ENCODE data around the gene OR51V1. TPM values are rescaled to one million over a fixed set of nuclear protein-coding genes. Genes with fewer than 3 reads are reported as not detected.
"Not testable (repeated sequence)": the region's sequence is repeated elsewhere in the genome, so short reads cannot be mapped to it uniquely, and the experiment has no call there.

The OR51V1 gene
- total and polyA plus RNA-seq, 7 donors = not detected

DNA sequence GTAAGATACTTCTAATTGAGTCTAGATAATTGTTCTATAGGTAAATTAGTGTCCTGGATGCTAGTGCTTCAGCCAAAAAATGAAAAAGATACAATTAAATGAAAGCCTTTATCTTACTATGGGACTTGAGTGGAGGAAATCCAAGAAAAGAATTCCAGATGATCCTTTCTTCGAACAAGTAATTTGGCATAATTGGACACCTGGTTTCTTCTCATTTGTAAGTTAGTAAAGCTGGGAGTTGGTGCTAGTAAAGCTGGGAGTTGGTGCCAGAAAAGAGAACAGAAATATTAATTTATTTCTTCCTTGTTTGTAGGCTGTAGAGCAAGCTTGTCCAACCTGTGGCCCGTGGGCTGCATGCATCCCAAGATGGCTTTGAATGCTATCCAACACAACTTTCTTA is 12.3 kb downstream of the OR51V1 start:
- no peak overlapping the region for H3K27ac ChIP-seq
- ATAC-seq = no peak
- no peak for DNase-seq
- TF ChIP-seq CTCF (IDR thresholded peaks at IDR 0.05) = no peak
- WGBS, 3 donors = 73 to 78% (median 76%) methylated on average over 2 of the region's 2 CpGs
- H3K4me1 ChIP-seq = no peaks in the 10 kb centered on the region
- no peak overlapping the region for H3K4me3 ChIP-seq
- intact Hi-C loops (cut with DNase I) = no loop called here
- H3K36me3 ChIP-seq (ENCODE audit: insufficient read depth in 1 of 2, low read depth in 1 of 2) = no peaks in the 10 kb centered on the region
- H3K9me3 ChIP-seq = peaks cover 4% of the 10 kb centered on the region
- H3K27me3 ChIP-seq (ENCODE audit: insufficient read depth in 3 of 3, low read length in 2 of 3) = no peaks in the 10 kb centered on the region

DNA sequence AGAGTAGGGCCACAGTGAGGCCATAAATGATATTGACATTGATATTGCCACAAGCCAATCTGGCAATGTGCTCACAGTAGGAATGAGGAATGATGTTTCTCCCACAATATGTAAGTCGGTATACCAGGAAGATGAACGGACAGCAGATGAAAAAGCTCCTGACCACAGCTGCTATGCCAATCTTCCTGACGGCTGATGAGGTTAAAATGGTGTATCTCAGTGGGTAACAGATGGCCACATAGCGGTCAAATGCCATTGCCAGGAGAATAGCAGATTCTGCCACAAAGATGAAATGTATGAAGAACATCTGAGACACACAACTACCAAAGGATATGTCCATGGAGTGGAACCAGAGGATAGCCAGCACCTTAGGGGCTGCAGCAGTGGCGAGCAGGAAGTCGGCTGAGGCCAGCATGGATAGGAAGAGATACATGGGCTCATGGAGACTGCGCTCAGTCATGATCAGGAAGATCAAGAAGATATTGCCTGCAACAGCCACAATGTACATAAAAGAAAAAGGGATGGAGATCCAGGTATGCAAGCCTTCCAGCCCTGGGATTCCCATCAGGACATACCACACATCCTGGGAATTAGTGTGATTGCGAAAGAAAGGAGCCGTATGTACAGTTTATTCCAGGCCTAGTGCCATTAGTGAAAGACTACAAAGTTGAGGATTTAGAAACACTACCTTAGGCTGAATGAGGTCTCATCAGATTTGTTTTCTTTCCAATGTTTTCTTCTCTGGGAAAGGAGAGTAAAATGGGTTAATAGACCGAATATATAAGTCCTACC is 22.2 kb downstream of the OR51V1 start:
- WGBS, 3 donors = 78 to 85% (median 79%) methylated on average over 10 of the region's 10 CpGs
- ATAC-seq = no peak

DNA sequence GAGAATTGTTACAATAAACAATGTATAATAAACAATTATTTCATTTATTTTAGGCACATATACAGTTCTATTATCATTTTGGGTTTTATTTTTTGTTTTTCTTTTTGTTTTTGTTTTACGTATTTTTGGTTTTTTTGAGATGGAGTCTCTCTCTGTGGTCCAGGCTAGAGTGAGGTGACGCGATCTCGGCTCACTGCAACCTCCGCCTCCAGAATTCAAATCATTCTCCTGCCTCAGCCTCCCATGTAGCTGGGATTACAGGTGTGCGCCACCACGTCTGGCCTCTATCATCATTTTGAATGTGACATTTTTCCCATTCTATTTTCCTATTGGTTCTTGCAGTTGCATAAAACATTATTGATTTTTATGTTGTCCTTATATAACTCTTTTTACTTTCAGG is 25.5 kb downstream of the OR51V1 start:
- 90 to 95% (median 92%) methylated on average over 7 of the region's 7 CpGs for WGBS, 3 donors
- H3K4me3 ChIP-seq = no peak overlapping the region
- peaks cover 0 to 2% (median 0%) of the 10 kb centered on the region in 3 donors for H3K27me3 ChIP-seq (ENCODE audit: insufficient read depth in 3 of 3, low read length in 2 of 3)
- DNase-seq (no peak), ATAC-seq (no peak)
- intact Hi-C loops (cut with DNase I) = no loop called here
- no peak for TF ChIP-seq CTCF (IDR thresholded peaks at IDR 0.05)
- H3K9me3 ChIP-seq = no peaks in the 10 kb centered on the region
- H3K36me3 ChIP-seq (ENCODE audit: insufficient read depth in 1 of 2, low read depth in 1 of 2) = no peaks in the 10 kb centered on the region
- H3K27ac ChIP-seq = no peak overlapping the region
- H3K4me1 ChIP-seq = no peaks in the 10 kb centered on the region

More for the DNA sequence above, 22.2 kb downstream of the OR51V1 start:
- no peak for TF ChIP-seq CTCF (IDR thresholded peaks at IDR 0.05)
- DNase-seq = no peak
- no peaks in the 10 kb centered on the region for H3K4me1 ChIP-seq
- H3K4me3 ChIP-seq = no peak overlapping the region
- no peak overlapping the region for H3K27ac ChIP-seq
- peaks cover 0 to 2% (median 0%) of the 10 kb centered on the region in 3 donors for H3K27me3 ChIP-seq (ENCODE audit: insufficient read depth in 3 of 3, low read length in 2 of 3)
- no peaks in the 10 kb centered on the region for H3K36me3 ChIP-seq (ENCODE audit: insufficient read depth in 1 of 2, low read depth in 1 of 2)
- H3K9me3 ChIP-seq = no peaks in the 10 kb centered on the region
- intact Hi-C loops (cut with DNase I) = no loop called here

- ATAC-seq = no peak
- WGBS, 3 donors = 62 to 71% (median 63%) methylated on average over 2 of the region's 2 CpGs
- no peak overlapping the region for H3K4me3 ChIP-seq
- H3K27ac ChIP-seq = no peak overlapping the region
- TF ChIP-seq CTCF (IDR thresholded peaks at IDR 0.05) = no peak
- intact Hi-C loops (cut with DNase I) = no loop called here
- peaks cover 0 to 2% (median 0%) of the 10 kb centered on the region in 3 donors for H3K27me3 ChIP-seq (ENCODE audit: insufficient read depth in 3 of 3, low read length in 2 of 3)
- H3K4me1 ChIP-seq = no peaks in the 10 kb centered on the region
- H3K36me3 ChIP-seq (ENCODE audit: insufficient read depth in 1 of 2, low read depth in 1 of 2) = no peaks in the 10 kb centered on the region
- H3K9me3 ChIP-seq = no peaks in the 10 kb centered on the region
- no peak for DNase-seq
Observed at GRCh38 chr11:5171856-5172255, 28.6 kb downstream of the OR51V1 start.

- H3K9me3 ChIP-seq; H3K27me3 ChIP-seq (ENCODE audit: insufficient read depth in 3 of 3, low read length in 2 of 3); H3K27ac ChIP-seq; H3K4me3 ChIP-seq; H3K4me1 ChIP-seq; ATAC-seq; intact Hi-C loops (cut with DNase I); DNase-seq; H3K36me3 ChIP-seq (ENCODE audit: insufficient read depth in 1 of 2, low read depth in 1 of 2): not testable (repeated sequence)
Observed at GRCh38 chr11:5165898-5166297, 34.6 kb downstream of the OR51V1 start.

- H3K36me3 ChIP-seq (ENCODE audit: insufficient read depth in 1 of 2, low read depth in 1 of 2); intact Hi-C loops (cut with DNase I); H3K9me3 ChIP-seq; DNase-seq; ATAC-seq; H3K27me3 ChIP-seq (ENCODE audit: insufficient read depth in 3 of 3, low read length in 2 of 3); H3K4me3 ChIP-seq; H3K27ac ChIP-seq; H3K4me1 ChIP-seq: not testable (repeated sequence)
- 77 to 83% (median 79%) methylated on average over 6 of the region's 6 CpGs for WGBS, 3 donors
Observed at GRCh38 chr11:5164807-5165206, 35.7 kb downstream of the OR51V1 start.

DNA sequence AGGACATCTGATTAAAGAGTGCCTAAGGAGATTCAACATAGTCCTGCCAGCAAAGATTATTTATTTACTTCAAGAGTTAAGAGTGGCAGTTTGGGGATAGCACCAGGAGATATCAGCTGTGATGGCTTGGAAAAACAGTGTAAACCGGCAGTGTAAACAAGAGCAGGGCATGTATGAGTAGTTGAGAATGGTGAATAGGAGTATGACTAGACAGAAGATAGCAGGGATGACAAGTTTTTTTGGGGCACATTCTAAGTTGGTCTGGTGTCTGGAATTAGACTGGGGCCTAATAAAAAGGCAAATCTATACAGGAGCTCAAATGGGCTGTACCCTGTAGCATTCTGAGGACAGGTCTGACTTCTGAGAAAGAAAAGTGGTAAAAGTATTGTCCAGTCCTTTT is 39.4 kb downstream of the OR51V1 start:
- intact Hi-C loops (cut with DNase I); H3K4me1 ChIP-seq; H3K4me3 ChIP-seq; H3K27ac ChIP-seq; DNase-seq; ATAC-seq; H3K36me3 ChIP-seq (ENCODE audit: insufficient read depth in 1 of 2, low read depth in 1 of 2); H3K9me3 ChIP-seq; H3K27me3 ChIP-seq (ENCODE audit: insufficient read depth in 3 of 3, low read length in 2 of 3): not testable (repeated sequence)
- no CpG with 5 or more reads among the region's 1 CpG for WGBS, 3 donors

DNA sequence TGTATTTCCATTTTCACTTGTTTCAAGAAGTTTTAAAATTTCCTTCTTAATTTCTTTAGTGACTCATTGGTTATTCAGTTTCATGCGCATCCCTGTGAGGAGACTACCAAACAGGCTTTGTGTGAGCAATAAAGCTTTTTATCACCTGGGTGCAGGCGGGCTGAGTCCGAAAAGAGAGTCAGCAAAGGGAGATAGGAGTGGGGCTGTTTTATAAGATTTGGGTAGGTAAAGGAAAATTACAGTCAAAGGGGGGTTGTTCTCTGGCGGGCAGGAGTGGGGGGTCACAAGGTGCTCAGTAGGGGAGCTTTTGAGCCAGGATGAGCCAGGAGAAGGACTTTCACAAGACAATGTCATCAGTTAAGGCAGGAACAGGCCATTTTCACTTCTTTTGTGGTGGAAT is 40.3 kb downstream of the OR51V1 start:
- intact Hi-C loops (cut with DNase I); H3K9me3 ChIP-seq; H3K36me3 ChIP-seq (ENCODE audit: insufficient read depth in 1 of 2, low read depth in 1 of 2); H3K4me1 ChIP-seq; H3K4me3 ChIP-seq; DNase-seq; H3K27ac ChIP-seq; H3K27me3 ChIP-seq (ENCODE audit: insufficient read depth in 3 of 3, low read length in 2 of 3); ATAC-seq: not testable (repeated sequence)
- WGBS, 3 donors = 71 to 81% (median 73%) methylated on average over 4 of the region's 4 CpGs

Measured in psoas muscle (tissue), 8 donors.